GM21717 (cell line): ENCODE data around the gene TCF7L1.
A peak's percentile ranks its signal among the peaks of the same experiment; 100 is the strongest.
"Not testable (repeated sequence)": the region's sequence is repeated elsewhere in the genome, so short reads cannot be mapped to it uniquely, and the experiment has no call there.

ENCODE experiments used
- ATAC-seq: cut with Tn5 transposase; IDR thresholded peaks from one replicate; pipeline ENCODE4 v1.9.1; 2021; ENCODE audit warnings: mild to moderate bottlenecking, moderate library complexity; ENCODE audit not compliant: unreplicated experiment

The TCF7L1 gene

GRCh38 chr2:85340034-85340892 is 207.1 kb downstream of the TCF7L1 start:
- ATAC-seq: no peak

GRCh38 chr2:85341269-85342029 is 208.3 kb downstream of the TCF7L1 start:
- no peak for ATAC-seq

GRCh38 chr2:85342156-85342555 is 209.0 kb downstream of the TCF7L1 start:
- no peak for ATAC-seq

GRCh38 chr2:85343207-85343895 is 210.2 kb downstream of the TCF7L1 start:
- ATAC-seq: not testable (repeated sequence)

GRCh38 chr2:85344356-85344954 is 211.3 kb downstream of the TCF7L1 start:
- ATAC-seq: no peak

GRCh38 chr2:85347599-85347998 is 214.4 kb downstream of the TCF7L1 start:
- ATAC-seq: no peak

GRCh38 chr2:85353876-85354285 is 220.7 kb downstream of the TCF7L1 start:
- peak; percentile 14 for ATAC-seq

GRCh38 chr2:85354286-85355072 is 221.3 kb downstream of the TCF7L1 start, which contains the start of the genes ELMOD3 and RETSAT:
ELMOD3 (plus strand) TSS chr2:85354769; CDS start chr2:85357199, 2,430 bp downstream.
RETSAT (minus strand) TSS chr2:85354528; CDS start chr2:85354507, 21 bp downstream.
- ATAC-seq: peak; percentile 93

GRCh38 chr2:85355073-85355410 is 221.8 kb downstream of the TCF7L1 start:
- peak; percentile 1 for ATAC-seq

- no peak for ATAC-seq
These were observed 222.3 kb downstream of the TCF7L1 start for GRCh38 chr2:85355521-85355920.

- no peak for ATAC-seq
These were observed 223.0 kb downstream of the TCF7L1 start for GRCh38 chr2:85356186-85356585.

- no peak for ATAC-seq
These were observed 224.5 kb downstream of the TCF7L1 start for GRCh38 chr2:85357736-85358135.
